ENCODE data around the gene UBE2M. TPM values are rescaled to one million over a fixed set of nuclear protein-coding genes. Genes with fewer than 3 reads are reported as not detected.
A peak's percentile ranks its signal among the peaks of the same experiment; 100 is the strongest.

Gene UBE2M
- total RNA-seq, 1 experiment from 2014 or later, result 158 TPM

DNA sequence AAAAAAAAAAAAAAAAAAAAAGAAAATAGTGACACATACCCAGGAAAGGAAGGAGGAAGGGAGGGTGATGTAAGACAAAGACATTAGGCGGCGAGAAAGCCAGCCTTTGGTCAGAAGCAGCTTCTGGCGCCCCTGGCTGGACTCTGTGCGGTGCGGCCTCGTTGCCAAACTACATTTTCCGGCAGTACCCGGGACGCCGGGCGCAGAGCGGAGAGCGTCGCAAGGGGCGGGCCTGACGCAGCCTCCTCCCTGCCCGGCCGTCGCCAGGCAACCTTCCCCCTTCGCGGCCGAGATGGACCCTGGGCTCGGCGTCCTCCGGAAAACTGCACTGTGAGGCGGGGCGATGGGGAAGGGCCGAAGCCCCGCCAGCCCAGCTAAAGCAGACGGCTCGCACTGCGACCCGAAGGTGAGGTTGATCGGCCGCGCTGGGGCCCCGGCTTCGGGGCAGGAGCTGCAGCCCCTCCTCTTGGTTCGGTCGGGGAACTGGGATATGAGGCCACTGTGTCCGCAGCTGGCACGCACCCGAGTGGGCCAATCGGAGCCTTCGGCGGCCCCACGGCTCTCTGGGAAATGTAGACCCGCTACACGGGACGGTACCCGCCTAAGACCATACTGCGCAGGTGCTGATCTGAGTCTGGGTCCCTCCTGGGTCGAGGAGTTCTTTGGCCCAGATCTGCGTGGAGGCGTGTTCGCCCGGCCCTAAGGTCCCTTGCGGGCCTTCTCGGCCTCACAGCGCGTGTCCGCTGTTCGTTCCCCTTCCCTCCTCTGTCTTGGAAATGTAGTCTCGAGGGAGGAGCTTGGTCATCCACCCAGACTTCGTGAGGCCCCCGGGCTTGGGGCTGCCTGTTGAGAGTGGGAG, 17.0 kb upstream of the UBE2M start:
- peaks cover 27% of the 10 kb centered on the region for H3K4me1 Mint-ChIP-seq (ENCODE audit: insufficient read depth, unreplicated experiment)
- H3K27me3 Mint-ChIP-seq (ENCODE audit: insufficient read depth, unreplicated experiment), result no peaks in the 10 kb centered on the region
- peak overlapping the region; percentile 89 for H3K4me3 Mint-ChIP-seq (ENCODE audit: unreplicated experiment)
- ChIA-PET CTCF (interaction anchor here (0.7 to 1.2 kb wide), 6 partner anchors 11 to 115 kb away, joined by 3 to 4 read pairs (median 3); no protein-coding TSS in a partner anchor), POLR2A (interaction anchor here (0.7 to 2.9 kb wide), 14 partner anchors 8 to 249 kb away, joined by 3 to 44 read pairs (median 5); partner anchors contain the start of genes CHMP2A, TRIM28, UBE2M and ZBTB45)
- peak; percentile 91 for DNase-seq (ENCODE audit: unreplicated experiment)
- intact Hi-C loops (cut with micrococcal nuclease), result no loop called here
- BruUV-seq (replicated peaks), result TSS peak; percentile 52
- peak overlapping the region; percentile 98 for H3K27ac Mint-ChIP-seq (ENCODE audit: low read depth, unreplicated experiment)
- peaks cover 33% of the 10 kb centered on the region for H3K36me3 Mint-ChIP-seq (ENCODE audit: insufficient read depth, unreplicated experiment)
- TF ChIP-seq, protein P1, sequence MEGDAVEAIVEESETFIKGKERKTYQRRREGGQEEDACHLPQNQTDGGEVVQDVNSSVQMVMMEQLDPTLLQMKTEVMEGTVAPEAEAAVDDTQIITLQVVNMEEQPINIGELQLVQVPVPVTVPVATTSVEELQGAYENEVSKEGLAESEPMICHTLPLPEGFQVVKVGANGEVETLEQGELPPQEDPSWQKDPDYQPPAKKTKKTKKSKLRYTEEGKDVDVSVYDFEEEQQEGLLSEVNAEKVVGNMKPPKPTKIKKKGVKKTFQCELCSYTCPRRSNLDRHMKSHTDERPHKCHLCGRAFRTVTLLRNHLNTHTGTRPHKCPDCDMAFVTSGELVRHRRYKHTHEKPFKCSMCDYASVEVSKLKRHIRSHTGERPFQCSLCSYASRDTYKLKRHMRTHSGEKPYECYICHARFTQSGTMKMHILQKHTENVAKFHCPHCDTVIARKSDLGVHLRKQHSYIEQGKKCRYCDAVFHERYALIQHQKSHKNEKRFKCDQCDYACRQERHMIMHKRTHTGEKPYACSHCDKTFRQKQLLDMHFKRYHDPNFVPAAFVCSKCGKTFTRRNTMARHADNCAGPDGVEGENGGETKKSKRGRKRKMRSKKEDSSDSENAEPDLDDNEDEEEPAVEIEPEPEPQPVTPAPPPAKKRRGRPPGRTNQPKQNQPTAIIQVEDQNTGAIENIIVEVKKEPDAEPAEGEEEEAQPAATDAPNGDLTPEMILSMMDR (IDR thresholded peaks at IDR 0.05; ENCODE audit: unreplicated experiment), result no peak
- H3K9me3 Mint-ChIP-seq (ENCODE audit: unreplicated experiment), result no peaks in the 10 kb centered on the region

DNA sequence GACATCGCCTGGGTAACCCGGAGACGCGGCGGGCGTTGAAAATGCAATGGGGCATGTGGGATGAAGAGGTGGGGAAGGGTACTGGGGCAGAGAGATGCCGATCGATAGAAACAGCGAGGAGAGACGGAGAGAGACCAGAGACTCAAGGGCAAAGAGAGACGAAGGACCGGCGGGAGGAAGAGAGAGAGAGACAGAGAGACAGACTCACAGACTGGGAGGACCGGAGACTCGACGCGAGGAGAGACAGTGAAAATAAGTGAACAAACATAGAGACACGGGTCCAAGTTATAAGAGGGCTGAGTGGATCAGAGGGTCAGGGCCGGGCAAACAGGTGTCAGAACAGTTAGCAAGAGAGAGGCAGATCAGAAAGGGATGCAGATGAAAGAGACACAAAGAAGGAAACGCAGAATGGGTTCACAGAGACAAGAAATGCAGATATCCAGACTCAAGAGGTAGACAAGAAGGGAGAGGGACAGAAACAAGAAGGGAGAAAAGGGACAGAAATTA, 15.3 kb upstream of the UBE2M start:
- DNase-seq (ENCODE audit: unreplicated experiment), result no peak
- ChIA-PET CTCF (no interaction called here), POLR2A (interaction anchor here (0.7 to 2.7 kb wide), 3 partner anchors 14 to 98 kb away, joined by 3 to 44 read pairs (median 11); partner anchors contain the start of genes UBE2M and ZNF446)
- Mint-ChIP-seq H3K27ac (ENCODE audit: low read depth, unreplicated experiment) (peak overlapping the region; percentile 98), H3K9me3 (ENCODE audit: unreplicated experiment) (no peaks in the 10 kb centered on the region), H3K36me3 (ENCODE audit: insufficient read depth, unreplicated experiment) (peaks cover 30% of the 10 kb centered on the region), H3K4me3 (ENCODE audit: unreplicated experiment) (peak overlapping the region; percentile 89), H3K27me3 (ENCODE audit: insufficient read depth, unreplicated experiment) (no peaks in the 10 kb centered on the region), H3K4me1 (ENCODE audit: insufficient read depth, unreplicated experiment) (peaks cover 19% of the 10 kb centered on the region)
- TF ChIP-seq, protein P1 (IDR thresholded peaks at IDR 0.05; ENCODE audit: unreplicated experiment), result no peak
- intact Hi-C loops (cut with micrococcal nuclease), result loop anchor here (2.0 kb wide), 2 partner anchors 15 to 29 kb away; partner anchors contain the start of genes TRIM28 and UBE2M
- no TSS peak for BruUV-seq (replicated peaks)

DNA sequence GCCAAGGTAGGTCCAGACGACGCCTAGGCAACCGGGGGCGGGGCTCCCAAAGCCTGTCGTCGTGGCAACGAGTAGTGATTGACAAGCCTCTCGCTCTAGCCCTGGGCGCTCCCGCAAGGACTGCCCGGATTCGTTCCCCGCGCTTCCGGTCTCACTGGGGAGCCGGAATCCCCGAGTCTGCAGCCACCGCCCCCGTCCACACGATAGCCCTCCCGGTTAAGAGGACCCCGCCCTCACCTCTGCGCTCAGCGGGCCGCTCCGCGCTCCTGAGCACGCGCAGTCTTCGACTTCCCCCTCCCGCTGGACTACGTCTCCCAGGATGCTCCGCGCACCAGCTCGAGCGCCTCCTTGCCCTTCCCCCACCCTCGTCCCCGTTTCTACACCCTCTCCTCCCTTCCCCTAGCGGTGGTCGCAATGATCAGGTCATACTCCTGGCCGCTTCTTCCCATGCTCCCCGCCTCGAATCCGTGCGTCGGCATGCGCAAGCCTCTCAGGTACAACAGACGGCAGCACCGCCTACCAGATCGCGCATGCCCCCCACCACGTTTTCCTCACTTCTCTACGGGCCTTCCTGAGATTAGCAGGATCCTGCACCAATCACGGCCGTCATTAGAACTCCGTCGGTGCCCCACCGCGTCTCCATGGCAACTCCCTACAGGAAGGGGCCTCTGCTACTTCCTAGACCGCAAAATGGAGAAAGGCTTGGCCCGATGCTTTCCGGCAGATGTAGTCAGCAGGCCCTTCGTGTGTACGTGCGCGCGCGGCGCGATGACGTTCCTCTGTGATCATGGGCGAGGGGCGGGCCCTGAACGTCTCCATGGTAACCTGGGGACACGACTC, 14.6 kb upstream of the UBE2M start, which contains the start of gene MZF1:
MZF1 (minus strand) TSS at position 518 of the 840 bp plus-strand sequence. CDS start 1,946 bp downstream, outside the sequence.
- no TSS peak for BruUV-seq (replicated peaks)

More for the DNA sequence above, 14.6 kb upstream of the UBE2M start, which contains the start of gene MZF1:
- H3K36me3 Mint-ChIP-seq (ENCODE audit: insufficient read depth, unreplicated experiment), result peaks cover 24% of the 10 kb centered on the region
- ChIA-PET CTCF (interaction anchor here (1.0 kb wide), 1 partner anchor 12 kb away, joined by 4 read pairs; no protein-coding TSS in a partner anchor), POLR2A (interaction anchor here (0.7 to 2.1 kb wide), 8 partner anchors 11 to 165 kb away, joined by 3 to 32 read pairs (median 6); partner anchors contain the start of genes CHMP2A, TRIM28, UBE2M and ZBTB45)
- peak within 1 kb of the TSS; percentile 89 for H3K4me3 Mint-ChIP-seq (ENCODE audit: unreplicated experiment)
- intact Hi-C loops (cut with micrococcal nuclease), result loop anchor here (2.0 kb wide), 2 partner anchors 14 to 28 kb away; partner anchors contain the start of genes TRIM28 and UBE2M
- no peaks in the 10 kb centered on the region for H3K9me3 Mint-ChIP-seq (ENCODE audit: unreplicated experiment)
- peaks cover 23% of the 10 kb centered on the region for H3K4me1 Mint-ChIP-seq (ENCODE audit: insufficient read depth, unreplicated experiment)
- DNase-seq (ENCODE audit: unreplicated experiment), result peak; percentile 100
- no peaks in the 10 kb centered on the region for H3K27me3 Mint-ChIP-seq (ENCODE audit: insufficient read depth, unreplicated experiment)
- peak within 1 kb of the TSS; percentile 98 for H3K27ac Mint-ChIP-seq (ENCODE audit: low read depth, unreplicated experiment)
- TF ChIP-seq, protein P1 (IDR thresholded peaks at IDR 0.05; ENCODE audit: unreplicated experiment), result no peak
